Vein endothelial cell (primary cell): ENCODE results near the gene SHISA7. TPM values are rescaled to one million over a fixed set of nuclear protein-coding genes. Genes with fewer than 3 reads are reported as not detected.

Source experiments
- total RNA-seq: library from RNA; depleted of rRNA; stranded (reverse); fragments of >200 nt; gene quantifications from 2 replicates; pipeline ENCODE4 v1.2.3, GENCODE V29; 2012

Gene SHISA7
- not detected in 2 replicates for total RNA-seq

DNA sequence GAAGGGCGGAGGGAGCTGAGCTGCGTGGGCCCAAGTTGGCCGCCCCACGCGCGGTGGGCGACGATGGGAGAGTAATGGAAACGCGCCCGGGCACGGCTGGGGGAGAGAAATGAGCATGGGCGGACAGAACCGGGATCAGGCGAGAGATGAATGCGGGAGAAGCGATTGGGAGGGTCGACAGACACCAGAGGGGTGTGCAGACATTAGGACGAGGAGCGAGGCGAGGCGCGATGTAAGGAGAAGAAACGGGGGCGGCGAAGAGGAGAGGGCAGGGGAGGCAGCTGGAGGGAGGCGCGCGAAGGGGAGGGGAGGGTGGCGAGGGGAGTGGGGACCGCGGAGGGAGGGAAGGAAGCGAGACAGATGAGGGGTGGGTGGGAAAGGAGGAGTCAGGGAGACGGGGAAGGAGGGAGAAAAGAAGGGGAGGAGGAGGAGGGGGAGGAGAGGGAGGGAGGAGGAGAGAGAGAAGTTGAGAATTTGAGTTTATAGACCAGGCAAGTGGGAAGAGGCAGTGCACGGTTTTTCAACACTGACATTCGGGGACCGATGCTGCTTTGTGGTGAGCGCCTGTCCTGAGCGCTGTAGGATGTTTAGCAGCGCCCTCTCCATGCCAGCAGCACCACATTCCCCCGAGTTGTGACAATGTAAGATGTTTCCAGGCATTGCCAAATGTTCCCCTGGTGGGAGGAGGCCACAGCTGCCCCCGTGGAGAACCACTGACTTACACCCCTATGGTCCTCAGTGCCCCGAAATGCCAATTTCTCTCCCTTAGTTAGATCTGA lies at the start of gene SHISA7:
SHISA7 (minus strand) TSS at position 256 of the 779 bp plus-strand sequence. CDS start 437 bp downstream, outside the sequence.

DNA sequence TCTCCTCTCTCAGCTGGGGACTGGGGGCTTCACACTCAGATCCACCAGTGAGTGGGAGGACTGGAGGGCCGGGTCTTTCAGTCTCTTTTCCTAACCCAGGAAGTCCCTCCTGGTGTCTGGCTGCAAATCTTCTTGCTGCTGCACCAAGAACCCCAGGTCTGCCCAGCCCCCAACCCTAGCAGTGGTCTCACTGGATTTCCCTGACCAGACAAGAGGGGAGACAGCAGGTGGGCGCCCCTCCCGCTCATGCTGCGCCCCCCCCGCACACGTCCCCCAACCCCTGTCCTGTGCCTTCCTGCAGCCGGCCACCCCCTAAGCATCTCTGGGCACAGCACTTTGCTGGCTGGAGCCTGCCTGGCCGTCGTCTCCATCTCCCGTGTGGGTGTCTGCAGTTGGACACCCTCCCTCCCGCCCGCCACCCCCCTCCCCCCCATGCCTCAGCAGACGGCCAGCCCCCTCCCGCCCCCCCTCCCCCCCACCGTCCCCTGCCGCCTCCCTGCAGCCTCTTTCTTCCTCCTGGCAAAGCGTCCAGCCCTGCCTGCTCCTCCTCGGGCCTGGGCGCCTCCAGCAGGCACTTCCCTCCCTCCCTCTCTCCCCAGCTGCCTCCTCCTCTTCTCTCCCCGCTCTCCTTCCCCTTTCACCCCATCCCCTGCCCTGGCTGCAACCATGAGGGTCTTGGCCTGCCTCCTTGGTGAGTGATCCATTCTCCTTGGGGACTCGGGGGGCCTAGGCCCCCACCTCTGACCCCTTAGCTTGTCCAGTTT lies 45.0 kb upstream of the SHISA7 start, which contains the start of gene SSC5D:
SSC5D (plus strand) TSS at position 513 of the 764 bp plus-strand sequence; CDS start at position 667, 154 bp downstream.

DNA sequence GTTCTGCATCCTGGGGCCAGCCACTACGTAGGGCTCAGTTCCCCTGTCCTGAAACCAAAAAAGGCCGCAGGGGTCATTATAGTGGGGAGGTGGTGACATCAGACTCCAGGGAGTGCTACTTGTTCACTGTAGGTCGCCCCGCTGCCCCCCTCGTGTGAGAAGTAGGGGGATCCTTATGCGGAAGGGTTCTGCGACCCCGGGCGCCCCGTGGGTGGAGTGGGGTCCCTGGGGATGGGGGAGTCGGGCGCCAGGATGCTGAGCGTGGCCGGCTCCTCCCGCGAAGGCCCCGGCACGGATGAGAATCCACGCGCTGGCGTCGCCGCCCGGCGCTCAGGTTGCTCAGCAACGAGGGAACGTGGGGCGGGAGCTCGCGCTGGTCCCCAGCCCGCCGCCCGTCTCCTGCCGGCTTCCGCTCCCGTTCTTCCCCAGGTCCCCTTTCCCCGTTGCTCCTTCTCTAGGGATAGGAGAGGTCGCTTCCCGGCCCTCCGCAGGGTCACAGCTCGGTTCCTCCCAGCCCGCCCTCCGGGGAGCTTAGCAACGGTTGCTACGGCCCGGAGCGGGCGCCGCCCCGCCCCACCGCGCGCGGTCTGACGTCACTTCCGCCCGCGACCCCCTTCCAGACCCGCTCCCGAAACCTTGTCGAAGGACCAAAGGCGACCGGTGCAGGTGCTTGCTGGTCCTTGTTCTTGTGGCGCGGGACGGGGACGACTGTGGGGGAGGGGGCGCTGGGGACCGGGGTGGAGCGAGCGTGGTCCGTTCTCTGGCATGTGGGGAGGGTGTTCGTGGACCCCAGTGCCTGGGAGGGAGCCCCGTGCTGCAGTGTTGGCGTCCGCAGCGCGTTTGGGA lies 41.7 kb upstream of the SHISA7 start, which contains the start of gene NAT14:
NAT14 (plus strand) TSS at position 596 of the 846 bp plus-strand sequence. CDS start 521 bp downstream, outside the sequence.

DNA sequence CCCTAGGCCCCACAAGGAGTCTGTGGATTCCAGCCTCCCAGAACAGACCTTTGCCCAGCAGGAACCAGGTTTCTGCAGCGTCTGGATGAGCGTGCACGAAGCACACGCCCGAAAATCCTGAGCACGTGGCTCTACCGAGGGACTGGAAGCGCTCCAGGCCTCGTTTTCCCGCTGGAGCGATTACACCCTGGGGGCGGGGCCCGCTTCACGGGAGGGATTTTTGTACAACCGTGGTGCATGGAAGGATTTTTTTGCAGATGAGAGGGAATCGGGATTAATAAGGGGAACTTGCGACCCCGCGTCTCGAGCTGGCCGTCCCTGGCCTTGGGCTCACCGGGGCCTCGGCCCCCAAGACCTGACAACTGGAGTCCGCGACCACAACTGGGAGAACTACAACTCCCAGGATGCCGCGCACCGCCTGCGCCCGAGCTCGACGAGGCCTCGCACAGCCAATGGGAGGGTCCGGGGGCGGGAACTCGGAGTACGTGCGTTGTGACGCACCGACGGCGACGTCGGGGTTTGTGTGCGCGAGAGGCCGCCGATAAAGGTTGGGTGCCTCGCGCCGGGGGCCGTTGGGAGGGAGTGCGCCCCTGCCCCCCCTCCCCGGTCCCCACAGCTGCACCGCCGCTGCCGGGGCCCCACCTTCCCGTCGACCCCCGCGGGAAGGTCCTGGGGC lies 33.1 kb upstream of the SHISA7 start, which contains the start of gene ZNF628:
ZNF628 (plus strand) TSS at position 518 of the 676 bp plus-strand sequence. CDS start 3,294 bp downstream, outside the sequence.

DNA sequence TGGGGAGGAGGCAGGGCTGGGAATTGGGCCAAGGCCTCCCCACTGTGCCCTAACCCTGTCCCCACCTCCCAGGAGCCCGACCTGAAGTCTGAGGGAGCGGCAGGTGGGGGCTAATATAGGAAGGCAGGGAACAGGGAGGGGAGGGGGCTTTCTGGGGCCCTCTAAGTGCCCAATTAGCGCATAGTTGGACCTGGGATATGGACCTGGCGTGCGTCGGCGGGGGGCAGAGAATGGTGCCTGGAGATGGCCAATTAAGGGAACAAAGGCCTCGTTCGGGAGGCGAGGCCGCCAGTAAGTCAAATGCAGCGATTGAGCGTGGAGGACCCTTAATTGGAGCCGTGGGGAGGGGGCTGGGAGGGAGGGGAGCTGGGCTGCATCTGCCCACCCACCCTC lies 21.6 kb upstream of the SHISA7 start, which contains the start of gene C19orf85:
C19orf85 (minus strand) TSS at position 90 of the 393 bp plus-strand sequence. CDS start 197 bp downstream, outside the sequence.

DNA sequence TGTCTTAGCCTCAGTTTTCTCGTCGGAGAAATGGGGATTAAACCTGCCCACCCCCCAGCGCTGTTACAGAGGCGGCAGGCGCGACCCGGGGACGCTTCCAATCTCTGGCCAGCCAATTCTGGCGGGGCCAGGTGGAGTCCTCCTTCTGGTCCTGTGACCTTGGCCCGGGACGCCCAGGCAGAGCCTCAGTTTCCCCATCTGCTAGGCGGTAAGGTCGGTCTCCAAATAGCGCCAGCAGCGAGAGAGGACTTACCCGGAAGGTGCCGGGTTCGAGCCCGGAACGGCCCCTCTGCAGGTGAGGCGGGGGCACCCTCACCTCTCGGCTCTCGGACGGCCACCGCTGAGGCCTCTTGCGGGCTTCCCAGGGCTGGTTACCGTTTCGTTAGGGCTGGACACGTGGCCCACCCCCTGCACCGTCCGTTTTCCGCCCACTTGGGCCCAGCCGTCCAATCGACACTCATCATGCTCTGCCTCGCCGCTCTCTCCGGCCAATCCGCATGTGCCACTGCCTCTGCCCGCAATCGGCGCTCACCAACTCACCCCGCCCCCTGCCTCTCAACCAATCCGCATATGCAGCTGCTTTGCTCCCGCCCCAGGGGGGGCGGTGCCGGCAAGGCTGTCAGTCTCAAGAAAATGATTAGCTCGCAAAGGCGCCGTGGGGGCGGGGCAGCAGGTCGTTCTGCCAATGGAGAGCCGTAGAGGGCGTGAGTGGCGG lies 18.3 kb upstream of the SHISA7 start, which contains the start of gene ISOC2:
ISOC2 (minus strand) TSS at position 384 of the 715 bp plus-strand sequence. CDS start 5,156 bp downstream, outside the sequence.

DNA sequence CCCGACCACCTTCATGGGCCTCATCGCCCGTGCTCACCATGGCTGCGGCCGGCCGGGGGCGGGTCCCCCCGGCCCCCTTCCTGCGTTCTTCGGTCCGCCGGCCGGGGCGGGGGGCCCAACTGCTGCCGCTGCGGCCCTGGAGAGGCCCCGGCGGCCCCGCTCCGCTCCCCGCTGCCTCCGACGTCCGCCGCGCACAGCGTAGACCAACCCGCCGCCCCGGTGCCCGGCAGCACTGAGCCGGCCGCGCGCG lies 35.6 kb downstream of the SHISA7 start, which contains the start of gene UBE2S:
UBE2S (minus strand) TSS at position 239 of the 250 bp plus-strand sequence; CDS start at position 40, 199 bp downstream.

DNA sequence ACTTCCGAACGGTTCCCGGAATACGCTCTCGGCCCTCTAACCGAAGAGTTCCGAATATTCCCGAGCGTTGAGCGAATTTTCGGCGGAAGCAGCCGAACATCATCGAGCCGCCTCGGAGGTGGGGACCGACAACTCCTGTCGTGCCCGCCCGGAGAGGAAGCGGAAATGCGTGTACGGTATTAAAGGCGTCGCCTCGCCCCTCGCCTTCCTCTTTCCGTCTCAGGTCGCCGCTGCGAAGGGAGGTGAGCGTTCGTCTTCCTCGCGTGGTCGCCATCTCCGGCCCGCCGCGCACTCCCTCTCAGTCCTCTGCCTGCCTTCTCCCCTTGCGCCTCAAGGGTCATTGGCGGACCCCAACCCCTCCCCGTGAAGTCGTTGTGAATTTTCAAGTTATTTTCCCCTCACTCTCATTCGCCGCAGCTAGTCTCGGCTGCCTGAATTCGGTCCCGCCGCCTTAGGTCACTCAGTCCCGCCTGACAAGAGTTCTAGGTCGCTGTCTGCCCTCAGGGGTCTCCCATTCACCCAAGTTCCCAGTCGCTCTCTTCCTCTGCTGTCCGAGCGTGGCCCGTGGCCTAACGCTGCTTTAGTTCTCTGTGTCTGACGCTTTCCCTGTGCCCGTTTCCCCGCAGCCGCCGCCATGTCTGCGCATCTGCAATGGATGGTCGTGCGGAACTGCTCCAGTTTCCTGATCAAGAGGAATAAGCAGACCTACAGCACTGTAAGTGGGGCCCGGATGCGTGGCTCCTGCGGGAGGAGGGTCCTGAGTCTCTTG lies 57.2 kb downstream of the SHISA7 start, which contains the start of gene RPL28:
RPL28 (plus strand) TSS at position 209 of the 769 bp plus-strand sequence; CDS start at position 635, 426 bp downstream.

DNA sequence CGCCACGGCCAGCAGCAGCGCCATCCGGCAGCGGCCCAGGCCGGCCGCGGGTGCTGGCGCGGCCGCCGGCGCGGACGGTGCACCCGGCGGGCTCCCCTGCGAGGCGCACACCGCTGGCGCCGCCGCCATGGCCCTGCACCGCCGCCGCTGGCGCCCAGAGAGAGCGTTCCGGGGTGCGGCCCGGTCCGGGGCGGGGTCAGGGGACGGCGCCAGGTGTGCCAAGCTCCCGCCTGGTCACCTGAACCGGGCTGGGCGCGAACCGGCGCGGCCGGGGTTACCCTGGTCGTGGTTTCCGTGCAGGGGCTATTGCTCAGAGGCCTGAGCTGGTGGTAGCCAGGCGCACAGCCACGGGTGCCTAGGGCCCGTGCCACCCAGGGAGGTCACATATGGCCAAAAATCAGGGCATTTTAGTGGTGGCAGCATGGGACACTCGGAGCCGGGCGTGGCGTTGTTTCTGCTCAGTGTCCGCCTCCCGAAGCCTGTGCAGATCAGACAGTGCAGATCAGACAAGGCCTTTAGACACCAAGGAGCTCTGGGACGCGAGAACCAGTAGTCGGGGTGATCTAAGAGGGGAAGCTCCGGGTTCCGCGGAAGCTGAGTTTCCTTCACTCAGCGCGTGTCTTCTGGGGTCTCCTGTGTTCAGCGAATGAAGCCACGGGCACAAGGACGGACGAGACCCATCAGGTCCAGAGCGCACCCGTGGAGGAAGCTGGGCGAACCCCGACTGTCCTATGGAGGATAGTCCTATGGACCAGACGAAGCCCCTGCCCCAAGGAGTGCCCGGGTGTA lies 58.8 kb downstream of the SHISA7 start, which contains the start of gene TMEM238:
TMEM238 (minus strand) TSS at position 162 of the 789 bp plus-strand sequence; CDS start at position 129, 33 bp downstream.

Other genes with a start within 250 kb of the SHISA7 start
- gene PTPRH, start 233.8 kb downstream of the SHISA7 start, total RNA-seq: 0.48 and 0.65 TPM in 2 replicates
- gene TMEM86B, start 214.5 kb downstream of the SHISA7 start, total RNA-seq: 2.0 and 2.4 TPM in 2 replicates
- 44.2 and 52.3 TPM in 2 replicates for gene PPP6R1, start 184.3 kb downstream of the SHISA7 start, total RNA-seq
- 30.4 and 37.2 TPM in 2 replicates for gene HSPBP1, start 163.2 kb downstream of the SHISA7 start, total RNA-seq
- 0.29 and 1.3 TPM in 2 replicates for gene BRSK1, start 159.3 kb downstream of the SHISA7 start, total RNA-seq
- gene TMEM150B, start 118.0 kb downstream of the SHISA7 start, total RNA-seq: not detected in 2 replicates
- gene KMT5C, start 103.4 kb downstream of the SHISA7 start, total RNA-seq: 5.6 and 9.8 TPM in 2 replicates
- gene COX6B2, start 88.6 kb downstream of the SHISA7 start, total RNA-seq: not detected in 2 replicates
- gene GARIN5B, start 80.0 kb downstream of the SHISA7 start, total RNA-seq: not detected in 2 replicates
- gene IL11, start 72.8 kb downstream of the SHISA7 start, total RNA-seq: 0.33 TPM in 1 of 2 replicates, not detected in the other
- not detected in 2 replicates for gene TMEM190, start 66.5 kb downstream of the SHISA7 start, total RNA-seq
- gene TMEM238, start 59.0 kb downstream of the SHISA7 start, total RNA-seq: 0.33 TPM in 1 of 2 replicates, not detected in the other
- 445 and 511 TPM in 2 replicates for gene RPL28, start 57.4 kb downstream of the SHISA7 start, total RNA-seq
- gene UBE2S, start 35.5 kb downstream of the SHISA7 start, total RNA-seq: 106 and 121 TPM in 2 replicates
- gene ISOC2, start 18.3 kb upstream of the SHISA7 start, total RNA-seq: 60.9 and 67.6 TPM in 2 replicates
- gene C19orf85, start 21.5 kb upstream of the SHISA7 start, total RNA-seq: not detected in 2 replicates
- gene ZNF628, start 33.3 kb upstream of the SHISA7 start, total RNA-seq: 2.5 and 9.8 TPM in 2 replicates
- gene NAT14, start 41.9 kb upstream of the SHISA7 start, total RNA-seq: 10.7 and 15.7 TPM in 2 replicates
- 0.33 and 0.57 TPM in 2 replicates for gene SSC5D, start 45.1 kb upstream of the SHISA7 start, total RNA-seq
- gene SBK2, start 93.8 kb upstream of the SHISA7 start, total RNA-seq: not detected in 2 replicates
- under 0.01 and 0.10 TPM in 2 replicates for gene SBK3, start 102.2 kb upstream of the SHISA7 start, total RNA-seq
- gene ZNF579, start 137.5 kb upstream of the SHISA7 start, total RNA-seq: 5.1 and 11.8 TPM in 2 replicates
- gene FIZ1, start 156.2 kb upstream of the SHISA7 start, total RNA-seq: 3.9 and 4.9 TPM in 2 replicates
- gene ZNF524, start 157.0 kb upstream of the SHISA7 start, total RNA-seq: 11.9 and 13.7 TPM in 2 replicates
- 1.2 and 2.0 TPM in 2 replicates for gene ZNF865, start 162.3 kb upstream of the SHISA7 start, total RNA-seq
- 4.5 and 6.5 TPM in 2 replicates for gene ZNF784, start 181.3 kb upstream of the SHISA7 start, total RNA-seq
- 6.9 and 7.4 TPM in 2 replicates for gene ZNF580, start 197.7 kb upstream of the SHISA7 start, total RNA-seq
- 20.1 and 34.9 TPM in 2 replicates for gene ZNF581, start 200.3 kb upstream of the SHISA7 start, total RNA-seq
- gene CCDC106, start 204.9 kb upstream of the SHISA7 start, total RNA-seq: 9.4 and 14.0 TPM in 2 replicates
- gene U2AF2, start 211.7 kb upstream of the SHISA7 start, total RNA-seq: 109 and 121 TPM in 2 replicates
- gene EPN1, start 231.9 kb upstream of the SHISA7 start, total RNA-seq: 59.1 and 74.6 TPM in 2 replicates